PC-3 (cell line): ENCODE data around the gene PDCL3. TPM values are rescaled to one million over a fixed set of nuclear protein-coding genes. Genes with fewer than 3 reads are reported as not detected.

Experiments used
- ATAC-seq: fragments of 200-7000 bp; cut with Tn5 transposase; 2 replicates; pipeline ENCODE4 v1.9.1; 2020; ENCODE audit warnings: mild to moderate bottlenecking, moderate library complexity
- BruUV-seq: library from RNA; stranded (reverse); fragments of 400-500 nt; replicated peaks from 2 replicates; lab custom pipeline; 2021; lab: Mats Ljungman, UMichigan
- CTCF ChIA-PET: fragments of 300-600 bp; sonication (Branson Sonifier 250); formaldehyde crosslinking; loops from one replicate; lab custom pipeline; 2022; ENCODE audit warnings: antibody characterized with exemption; lab: Charles Lee
- POLR2A ChIA-PET: fragments of 300-600 bp; sonication (Branson Sonifier 250); formaldehyde crosslinking; loops from one replicate; lab custom pipeline; 2022; ENCODE audit warnings: antibody characterized with exemption; ENCODE audit not compliant: unreplicated experiment; lab: Charles Lee
- DNase-seq: peaks from one replicate; pipeline ENCODE4 v3.0.0-alpha.2; 2015
- H2AFZ ChIP-seq: fragments of 300-600 bp; sonication (generic); 2 replicates; pipeline ENCODE4 v1.6.0; 2016; ENCODE audit warnings: antibody characterized with exemption, low read length
- H3F3A ChIP-seq: fragments of 300-600 bp; sonication (generic); one replicate; pipeline ENCODE4 v1.6.0; 2017; ENCODE audit warnings: antibody characterized with exemption, low read length, control low read depth, mild to moderate bottlenecking; ENCODE audit not compliant: unreplicated experiment
- H3K27ac ChIP-seq: fragments of 300-600 bp; sonication (generic); 2 replicates; pipeline ENCODE4 v1.5.1; 2016; ENCODE audit warnings: mild to moderate bottlenecking, low read length
- H3K27me3 ChIP-seq: fragments of 300-600 bp; sonication (generic); 2 replicates; pipeline ENCODE4 v1.6.1; 2016; ENCODE audit warnings: low read length, mixed read lengths
- H3K36me3 ChIP-seq: fragments of 300-600 bp; sonication (generic); 2 replicates; pipeline ENCODE4 v1.6.1; 2016; ENCODE audit warnings: low read depth, mixed run types, low read length, mixed read lengths
- H3K4me1 ChIP-seq: fragments of 300-600 bp; sonication (generic); 2 replicates; pipeline ENCODE4 v1.5.1; 2016; ENCODE audit warnings: low read length; ENCODE audit not compliant: insufficient read depth
- H3K4me2 ChIP-seq: fragments of 300-600 bp; sonication (generic); 2 replicates; pipeline ENCODE4 v1.6.0; 2016; ENCODE audit warnings: low read length
- H3K4me3 ChIP-seq: fragments of 300-600 bp; sonication (generic); 2 replicates; pipeline ENCODE4 v1.5.1; 2016; ENCODE audit warnings: mild to moderate bottlenecking, low read length, mixed read lengths
- H3K79me2 ChIP-seq: fragments of 300-600 bp; sonication (generic); 2 replicates; pipeline ENCODE4 v1.6.1; 2017; ENCODE audit warnings: low read length, mixed read lengths
- H3K9ac ChIP-seq: fragments of 300-600 bp; sonication (generic); 2 replicates; pipeline ENCODE4 v1.6.0; 2016; ENCODE audit warnings: mild to moderate bottlenecking, low read length
- H3K9me2 ChIP-seq: fragments of 300-600 bp; sonication (generic); replicated peaks from 2 replicates; pipeline ENCODE4 v1.6.1; 2016; ENCODE audit warnings: mixed run types, low read length, mixed read lengths
- H3K9me3 ChIP-seq: fragments of 300-600 bp; sonication (generic); 2 replicates; pipeline ENCODE4 v1.6.1; 2016; ENCODE audit warnings: low read length, mixed read lengths
- H4K20me1 ChIP-seq: fragments of 300-600 bp; sonication (generic); 2 replicates; pipeline ENCODE4 v1.6.1; 2016; ENCODE audit warnings: low read length, mixed read lengths
- CTCF ChIP-seq: fragments of 300-600 bp; sonication (generic); conservative IDR thresholded peaks from 2 replicates; pipeline ENCODE4 v1.5.1; 2017; ENCODE audit warnings: antibody characterized with exemption, low read depth, mild to moderate bottlenecking, low read length
- EZH2 ChIP-seq: fragments of 300-600 bp; sonication (generic); IDR thresholded peaks from one replicate; pipeline ENCODE4 v1.6.1; 2017; ENCODE audit warnings: antibody characterized with exemption, mild to moderate bottlenecking, low read length; ENCODE audit not compliant: unreplicated experiment
- EZH2phosphoT487 ChIP-seq: fragments of 300-600 bp; sonication (generic); IDR thresholded peaks from 2 replicates; pipeline ENCODE4 v1.6.1; 2018; ENCODE audit warnings: mild to moderate bottlenecking, antibody characterized with exemption, low read length, borderline replicate concordance
- intact Hi-C: fragments of 100-400 bp; cut with micrococcal nuclease; formaldehyde crosslinking; loops from 2 replicates; pipeline ENCODE4 v1.9.0; 2023
- total RNA-seq: library from RNA; depleted of rRNA; stranded (reverse); fragments of >200 nt; gene quantifications from 2 replicates; pipeline ENCODE4 v1.2.3, GENCODE V29; 2014

Gene PDCL3
- total RNA-seq, 1 experiment from 2014 or later = 27.2 TPM

GRCh38 chr2:100527440-100528015 is 35.3 kb upstream of the PDCL3 start:
- no TSS peak for BruUV-seq
- H3K4me1 ChIP-seq = no peaks in the 10 kb centered on the region
- DNase-seq (no peak), ATAC-seq (no peak)
- no peak overlapping the region for H3K4me3 ChIP-seq
- TF ChIP-seq EZH2 (no peak), CTCF (no peak), EZH2phosphoT487 (no peak)
- no peak overlapping the region for H3K27ac ChIP-seq
- ChIA-PET CTCF (no interaction called here), POLR2A (no interaction called here)
- intact Hi-C loops = no loop called here
- no peaks in the 10 kb centered on the region for H3K36me3 ChIP-seq
- no peaks in the 10 kb centered on the region for H3K79me2 ChIP-seq
- H3K9ac ChIP-seq = no peak overlapping the region
- no peaks in the 10 kb centered on the region for H4K20me1 ChIP-seq
- no peak overlapping the region for H2AFZ ChIP-seq
- no peak overlapping the region for H3K4me2 ChIP-seq
- no peaks in the 10 kb centered on the region for H3F3A ChIP-seq
- H3K9me3 ChIP-seq = no peaks in the 10 kb centered on the region
- no peaks in the 10 kb centered on the region for H3K27me3 ChIP-seq
- no peaks in the 10 kb centered on the region for H3K9me2 ChIP-seq

GRCh38 chr2:100529176-100529575 is 33.6 kb upstream of the PDCL3 start:
- H4K20me1 ChIP-seq = no peaks in the 10 kb centered on the region
- no peaks in the 10 kb centered on the region for H3K27me3 ChIP-seq
- no peaks in the 10 kb centered on the region for H3K9me3 ChIP-seq
- no peaks in the 10 kb centered on the region for H3K4me1 ChIP-seq
- POLR2A ChIA-PET = no interaction called here
- H3F3A ChIP-seq = no peaks in the 10 kb centered on the region
- H2AFZ ChIP-seq = no peak overlapping the region
- 0 out of 2 replicates have a peak, but pooled peaks cover under 1% of the 10 kb centered on the region for H3K9me2 ChIP-seq
- no peak overlapping the region for H3K9ac ChIP-seq
- H3K79me2 ChIP-seq = no peaks in the 10 kb centered on the region
- TF ChIP-seq EZH2 (no peak), EZH2phosphoT487 (no peak), CTCF (no peak)
- H3K4me2 ChIP-seq = no peak overlapping the region
- no peak for DNase-seq
- no peak overlapping the region for H3K27ac ChIP-seq
- no peak overlapping the region for H3K4me3 ChIP-seq
- CTCF ChIA-PET = no interaction called here
- no peaks in the 10 kb centered on the region for H3K36me3 ChIP-seq
- no TSS peak for BruUV-seq
- ATAC-seq = no peak
- intact Hi-C loops = no loop called here

- ChIA-PET POLR2A (no interaction called here), CTCF (no interaction called here)
- intact Hi-C loops = no loop called here
- Histone ChIP-seq H3K4me3 (no peak overlapping the region), H3K27ac (no peak overlapping the region), H3K4me1 (no peaks in the 10 kb centered on the region), H3K79me2 (no peaks in the 10 kb centered on the region), H3F3A (no peaks in the 10 kb centered on the region), H3K9me2 (0 out of 2 replicates have a peak, but pooled peaks cover 5% of the 10 kb centered on the region), H3K36me3 (no peaks in the 10 kb centered on the region), H3K9ac (no peak overlapping the region), H4K20me1 (no peaks in the 10 kb centered on the region), H3K4me2 (no peak overlapping the region), H3K9me3 (no peaks in the 10 kb centered on the region), H3K27me3 (no peaks in the 10 kb centered on the region), H2AFZ (no peak overlapping the region)
- TF ChIP-seq EZH2phosphoT487 = no peak
- TF ChIP-seq CTCF = no peak
- no peak for TF ChIP-seq EZH2
- ATAC-seq = no peak
- BruUV-seq = no TSS peak
- DNase-seq = peak; percentile 47
These were observed 32.9 kb upstream of the PDCL3 start for GRCh38 chr2:100529900-100530299.
